Naive B cell (primary cell): ENCODE data around the gene KRT84. TPM values are rescaled to one million over a fixed set of nuclear protein-coding genes. Genes with fewer than 3 reads are reported as not detected.

Source experiments
- ATAC-seq, 2 donors: fragments of 150-1000 bp; cut with Tn5 transposase; 2 replicates each; pipeline ENCODE4 v1.10.0; 2021; ENCODE audit warnings: low read depth in 2 of 2, mild to moderate bottlenecking in 2 of 2, moderate library complexity in 2 of 2
- DNase-seq: peaks from one replicate; pipeline ENCODE4 v3.0.0; 2022
- H3K27ac Mint-ChIP-seq, 6 donors: one replicate each; pipeline ENCODE4 v1.8.0; 2020 to 2022; ENCODE audit warnings: mild to moderate bottlenecking in 6 of 6, mixed read lengths in 6 of 6, moderate library complexity in 5 of 6, inconsistent platforms in 2 of 6
- H3K27me3 Mint-ChIP-seq, 3 donors: one replicate each; pipeline ENCODE4 v1.8.0; 2021 to 2022; ENCODE audit warnings: mixed read lengths in 3 of 3, mild to moderate bottlenecking in 1 of 3
- H3K36me3 Mint-ChIP-seq, 2 donors: one replicate each; pipeline ENCODE4 v1.8.0; 2020 to 2022; ENCODE audit warnings: mixed read lengths in 2 of 2, inconsistent platforms in 1 of 2, mild to moderate bottlenecking in 1 of 2
- H3K4me1 Mint-ChIP-seq, 3 donors: one replicate each; pipeline ENCODE4 v1.8.0; 2020 to 2022; ENCODE audit warnings: mixed read lengths in 3 of 3, inconsistent platforms in 1 of 3, mild to moderate bottlenecking in 1 of 3, moderate library complexity in 1 of 3
- H3K4me3 Mint-ChIP-seq, 8 donors: one replicate each; pipeline ENCODE4 v1.8.0; 2020 to 2022; ENCODE audit warnings: mild to moderate bottlenecking in 8 of 8, mixed read lengths in 8 of 8, moderate library complexity in 8 of 8, inconsistent platforms in 2 of 8
- H3K9me3 Mint-ChIP-seq, 7 donors: one replicate each; pipeline ENCODE4 v1.8.0; 2020 to 2022; ENCODE audit warnings: mixed read lengths in 7 of 7, mild to moderate bottlenecking in 5 of 7, inconsistent platforms in 2 of 7, moderate library complexity in 1 of 7
- polyA plus RNA-seq, 6 donors: library from polyadenylated mRNA; unstranded; fragments of 300-500 nt; fragmentation: Illumina TruSeq; gene quantifications; one replicate each; pipeline ENCODE4 v1.2.3, GENCODE V29; 2021; ENCODE audit warnings: low read depth in 6 of 6

The KRT84 gene
- polyA plus RNA-seq, 6 donors from 2014 or later = not detected

GRCh38 chr12:52360106-52360662, 25.3 kb downstream of the KRT84 start:
- Mint-ChIP-seq H3K4me3 (peak overlapping the region in 2 of 8 donors; percentile 66 to 83), H3K36me3 (no peaks in the 10 kb centered on the region), H3K27me3 (peaks cover 5 to 18% (median 17%) of the 10 kb centered on the region in 3 donors), H3K9me3 (no peaks in the 10 kb centered on the region), H3K4me1 (peaks cover 20 to 37% (median 28%) of the 10 kb centered on the region in 3 donors), H3K27ac (peak overlapping the region in 2 of 6 donors; percentile 16 to 39)
- no peak for DNase-seq
- no peak for ATAC-seq

- Mint-ChIP-seq H3K4me3 (peak overlapping the region in 2 of 8 donors; percentile 66 to 83), H3K4me1 (peaks cover 20 to 37% (median 28%) of the 10 kb centered on the region in 3 donors), H3K9me3 (no peaks in the 10 kb centered on the region), H3K36me3 (no peaks in the 10 kb centered on the region), H3K27me3 (peaks cover 5 to 17% (median 17%) of the 10 kb centered on the region in 3 donors), H3K27ac (peak overlapping the region in 2 of 6 donors; percentile 1 to 60)
- DNase-seq (no peak), ATAC-seq (no peak)
These were observed 25.8 kb downstream of the KRT84 start for GRCh38 chr12:52359621-52360061.

GRCh38 chr12:52358575-52359350, 26.7 kb downstream of the KRT84 start:
- ATAC-seq = peak; percentile 91 to 93
- H3K27me3 Mint-ChIP-seq = peaks cover 5 to 9% (median 8%) of the 10 kb centered on the region in 3 donors
- H3K9me3 Mint-ChIP-seq = no peaks in the 10 kb centered on the region
- peak overlapping the region in 3 of 6 donors; percentile 17 to 57 (median 30) for H3K27ac Mint-ChIP-seq
- no peaks in the 10 kb centered on the region for H3K36me3 Mint-ChIP-seq
- peaks cover 20 to 37% (median 28%) of the 10 kb centered on the region in 3 donors for H3K4me1 Mint-ChIP-seq
- peak overlapping the region in 5 of 8 donors; percentile 9 to 81 (median 65) for H3K4me3 Mint-ChIP-seq
- DNase-seq = peak; percentile 34

GRCh38 chr12:52356762-52357580, 28.5 kb downstream of the KRT84 start:
- DNase-seq = no peak
- ATAC-seq = no peak
- H3K27ac Mint-ChIP-seq = no peak overlapping the region
- H3K9me3 Mint-ChIP-seq = no peaks in the 10 kb centered on the region
- peaks cover 1 to 14% (median 9%) of the 10 kb centered on the region in 3 donors for H3K27me3 Mint-ChIP-seq
- H3K36me3 Mint-ChIP-seq = no peaks in the 10 kb centered on the region
- peaks cover 20 to 37% (median 28%) of the 10 kb centered on the region in 3 donors for H3K4me1 Mint-ChIP-seq
- H3K4me3 Mint-ChIP-seq = no peak overlapping the region

GRCh38 chr12:52356031-52356761, 29.3 kb downstream of the KRT84 start:
- H3K36me3 Mint-ChIP-seq = no peaks in the 10 kb centered on the region
- peaks cover 24 to 37% (median 32%) of the 10 kb centered on the region in 3 donors for H3K4me1 Mint-ChIP-seq
- no peak for DNase-seq
- no peak for ATAC-seq
- H3K9me3 Mint-ChIP-seq = no peaks in the 10 kb centered on the region
- H3K27me3 Mint-ChIP-seq = peaks cover 8 to 14% (median 12%) of the 10 kb centered on the region in 3 donors
- no peak overlapping the region for H3K4me3 Mint-ChIP-seq
- no peak overlapping the region for H3K27ac Mint-ChIP-seq

GRCh38 chr12:52355176-52355575, 30.3 kb downstream of the KRT84 start:
- Mint-ChIP-seq H3K9me3 (no peaks in the 10 kb centered on the region), H3K27ac (no peak overlapping the region), H3K27me3 (peaks cover 8 to 20% (median 12%) of the 10 kb centered on the region in 3 donors), H3K4me3 (no peak overlapping the region), H3K4me1 (peaks cover 24 to 32% (median 28%) of the 10 kb centered on the region in 3 donors), H3K36me3 (no peaks in the 10 kb centered on the region)
- DNase-seq (no peak), ATAC-seq (no peak)

- no peaks in the 10 kb centered on the region for H3K36me3 Mint-ChIP-seq
- H3K27ac Mint-ChIP-seq = no peak overlapping the region
- H3K4me1 Mint-ChIP-seq = peaks cover 18 to 22% (median 18%) of the 10 kb centered on the region in 3 donors
- no peak for ATAC-seq
- no peak for DNase-seq
- peaks cover 8 to 20% (median 14%) of the 10 kb centered on the region in 3 donors for H3K27me3 Mint-ChIP-seq
- no peaks in the 10 kb centered on the region for H3K9me3 Mint-ChIP-seq
- H3K4me3 Mint-ChIP-seq = no peak overlapping the region
These were observed 31.3 kb downstream of the KRT84 start for GRCh38 chr12:52354200-52354599.

GRCh38 chr12:52353766-52354165, 31.7 kb downstream of the KRT84 start:
- Mint-ChIP-seq H3K27me3 (peaks cover 8 to 20% (median 16%) of the 10 kb centered on the region in 3 donors), H3K4me3 (no peak overlapping the region), H3K4me1 (peaks cover 14 to 18% (median 14%) of the 10 kb centered on the region in 3 donors), H3K36me3 (no peaks in the 10 kb centered on the region), H3K9me3 (no peaks in the 10 kb centered on the region), H3K27ac (no peak overlapping the region)
- ATAC-seq (no peak), DNase-seq (no peak)

GRCh38 chr12:52352951-52353350, 32.5 kb downstream of the KRT84 start:
- Mint-ChIP-seq H3K4me3 (peak overlapping the region in 1 of 8 donors; percentile 30), H3K9me3 (no peaks in the 10 kb centered on the region), H3K27me3 (peaks cover 10 to 20% (median 16%) of the 10 kb centered on the region in 3 donors), H3K27ac (no peak overlapping the region), H3K36me3 (no peaks in the 10 kb centered on the region), H3K4me1 (peaks cover 6 to 10% (median 7%) of the 10 kb centered on the region in 3 donors)
- DNase-seq (no peak), ATAC-seq (no peak)

GRCh38 chr12:52351196-52352059, 34.0 kb downstream of the KRT84 start:
- H3K27me3 Mint-ChIP-seq = peaks cover 11 to 20% (median 14%) of the 10 kb centered on the region in 3 donors
- no peak for ATAC-seq
- no peak overlapping the region for H3K27ac Mint-ChIP-seq
- H3K4me3 Mint-ChIP-seq = no peak overlapping the region
- peaks cover 0 to 4% (median 3%) of the 10 kb centered on the region in 3 donors for H3K4me1 Mint-ChIP-seq
- no peaks in the 10 kb centered on the region for H3K9me3 Mint-ChIP-seq
- H3K36me3 Mint-ChIP-seq = no peaks in the 10 kb centered on the region
- DNase-seq = no peak

- Mint-ChIP-seq H3K4me3 (no peak overlapping the region), H3K9me3 (no peaks in the 10 kb centered on the region), H3K36me3 (no peaks in the 10 kb centered on the region), H3K4me1 (peaks cover 0 to 4% (median 3%) of the 10 kb centered on the region in 3 donors), H3K27me3 (peaks cover 11 to 20% (median 14%) of the 10 kb centered on the region in 3 donors), H3K27ac (no peak overlapping the region)
- ATAC-seq (no peak), DNase-seq (no peak)
These were observed 34.7 kb downstream of the KRT84 start for GRCh38 chr12:52350786-52351185.

- Mint-ChIP-seq H3K4me1 (peaks cover 0 to 4% (median 3%) of the 10 kb centered on the region in 3 donors), H3K27me3 (peaks cover 11 to 20% (median 14%) of the 10 kb centered on the region in 3 donors), H3K36me3 (no peaks in the 10 kb centered on the region), H3K27ac (no peak overlapping the region), H3K9me3 (no peaks in the 10 kb centered on the region), H3K4me3 (no peak overlapping the region)
- ATAC-seq (no peak), DNase-seq (no peak)
These were observed 35.3 kb downstream of the KRT84 start for GRCh38 chr12:52350021-52350620.
